Hindlimb muscle (tissue), 1 donor: ENCODE measurements around the gene A2M. TPM values are rescaled to one million over a fixed set of nuclear protein-coding genes. Genes with fewer than 3 reads are reported as not detected.

Experiments used
- DNase-seq: peaks from one replicate; pipeline ENCODE4 v3.0.0-alpha.2; 2013
- polyA plus RNA-seq: library from polyadenylated mRNA; unstranded; fragments of 120-200 nt; gene quantifications from one replicate; pipeline ENCODE4 v1.2.1, GENCODE V29; 2013; ENCODE audit not compliant: insufficient read length

Gene A2M
- polyA plus RNA-seq, 1 donor: 362 TPM

DNA sequence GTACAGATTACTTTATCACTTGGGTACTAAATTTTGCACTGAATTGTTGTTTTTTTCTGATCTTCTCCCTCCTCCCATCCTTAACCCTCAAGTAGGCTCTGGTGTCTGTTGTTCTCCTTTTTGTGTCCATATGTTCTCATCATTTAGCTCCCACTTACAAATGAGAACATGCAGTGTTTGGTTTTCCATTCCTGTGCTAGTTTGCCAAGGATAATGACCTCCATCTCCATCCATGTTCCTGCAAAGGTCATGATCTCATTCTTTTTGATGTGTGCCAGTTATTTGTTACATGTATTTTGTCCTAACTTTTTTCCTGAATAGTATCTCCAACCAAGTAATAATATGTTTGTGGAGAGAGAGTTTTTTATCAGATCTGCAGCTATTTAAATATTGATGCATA, 44.2 kb downstream of the A2M start:
- no peak for DNase-seq

DNA sequence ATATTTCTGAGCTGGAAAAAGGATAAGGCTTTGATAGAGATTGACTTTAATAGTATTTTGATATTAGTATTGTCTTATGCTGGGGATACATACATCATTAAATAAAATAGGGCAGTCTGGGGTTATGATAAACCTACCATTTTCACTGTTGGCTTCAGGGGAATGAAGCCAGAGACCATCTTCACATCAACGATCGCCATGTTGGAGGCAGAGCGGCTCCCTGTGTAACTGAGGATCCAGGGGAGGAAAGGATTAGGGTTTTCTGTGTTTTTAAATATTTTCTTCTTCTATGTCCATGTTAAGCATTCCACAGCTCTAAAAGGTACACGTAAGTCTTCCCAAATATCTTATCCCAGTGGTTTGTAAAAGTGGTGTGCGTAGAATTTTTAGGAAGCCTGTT, 45.4 kb downstream of the A2M start:
- DNase-seq: no peak

DNA sequence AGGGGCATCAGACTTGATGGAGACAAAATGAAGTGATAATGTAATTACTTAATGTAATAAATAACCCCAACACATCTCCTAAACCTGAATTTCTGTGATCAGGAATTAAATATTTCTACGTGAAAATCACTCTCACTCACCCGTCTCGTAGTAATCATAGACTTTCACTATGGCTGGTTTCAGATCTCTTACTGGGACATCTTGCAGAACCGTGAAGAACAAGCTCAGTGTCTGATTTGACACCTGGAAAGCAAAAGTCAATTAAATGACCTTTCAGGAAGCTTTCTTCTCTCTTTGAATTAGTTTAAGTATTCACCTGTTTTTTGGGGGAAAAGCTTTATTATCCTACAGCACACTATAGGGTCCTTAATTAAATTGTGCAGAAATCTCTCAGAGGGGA, 47.1 kb downstream of the A2M start:
- no peak for DNase-seq

DNA sequence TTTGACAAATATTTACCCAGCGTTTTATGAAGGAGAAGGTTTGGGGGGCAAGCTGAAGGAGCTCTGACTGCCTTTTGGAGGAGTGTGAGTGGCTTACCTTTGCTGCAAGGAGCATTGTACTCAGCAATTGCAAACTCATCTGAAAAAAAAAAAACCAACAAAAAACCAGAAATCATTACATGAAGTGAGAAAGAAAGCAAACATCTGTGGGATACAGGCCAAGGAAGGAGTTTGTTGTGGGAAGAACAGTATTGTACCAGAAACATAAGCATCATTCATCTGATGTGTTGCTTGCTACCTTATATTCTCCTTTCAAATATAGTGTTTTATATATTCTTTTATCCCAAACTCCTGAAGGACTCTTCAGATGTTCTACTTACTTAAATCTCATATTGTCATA, 47.6 kb downstream of the A2M start:
- DNase-seq: no peak

DNA sequence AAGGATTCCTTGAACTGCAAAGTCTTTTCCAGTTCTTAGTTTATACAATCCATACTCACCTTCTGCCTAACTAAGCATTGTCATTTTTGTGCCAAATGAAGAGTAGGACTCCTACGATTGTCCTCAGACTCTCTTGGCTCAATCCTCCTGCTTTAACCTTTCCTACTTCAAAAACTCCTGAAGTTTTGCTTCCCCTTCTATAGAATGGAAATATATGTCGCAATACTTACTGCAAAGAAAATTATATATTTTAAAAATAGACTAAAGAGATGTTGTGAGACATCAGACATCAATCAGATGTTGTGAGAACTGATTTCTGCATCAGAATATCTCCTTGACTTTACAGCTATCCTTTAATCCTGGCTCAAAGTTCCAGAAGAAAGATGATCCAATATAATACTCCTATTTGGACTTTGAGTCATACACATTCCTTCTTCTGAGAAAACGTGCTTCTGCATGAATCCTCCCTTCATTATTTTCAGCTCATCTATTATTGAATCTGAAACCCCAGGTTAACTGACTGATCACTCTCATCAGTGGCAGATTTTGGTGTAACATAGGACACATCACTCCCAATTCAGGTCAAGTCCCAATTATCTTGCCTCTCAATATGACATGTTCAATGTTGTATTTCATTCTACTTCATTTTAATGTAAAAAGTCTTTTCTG, 48.8 kb downstream of the A2M start:
- DNase-seq: no peak

GRCh38 chr12:9066183-9066623, 49.5 kb downstream of the A2M start:
- DNase-seq: no peak

DNA sequence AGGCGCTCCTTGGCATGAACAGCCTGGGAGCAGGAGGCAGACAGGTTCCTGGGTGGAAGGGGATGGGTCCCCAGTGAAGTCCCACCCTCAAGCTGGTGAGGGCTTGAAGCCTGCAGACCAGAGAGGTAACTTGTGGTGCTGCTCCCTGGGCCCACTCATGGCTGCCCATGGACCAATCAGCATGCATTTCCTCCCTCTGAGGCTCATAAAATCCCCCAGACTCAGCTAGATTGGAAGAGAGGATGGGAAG, 50.2 kb downstream of the A2M start:
- DNase-seq: no peak

DNA sequence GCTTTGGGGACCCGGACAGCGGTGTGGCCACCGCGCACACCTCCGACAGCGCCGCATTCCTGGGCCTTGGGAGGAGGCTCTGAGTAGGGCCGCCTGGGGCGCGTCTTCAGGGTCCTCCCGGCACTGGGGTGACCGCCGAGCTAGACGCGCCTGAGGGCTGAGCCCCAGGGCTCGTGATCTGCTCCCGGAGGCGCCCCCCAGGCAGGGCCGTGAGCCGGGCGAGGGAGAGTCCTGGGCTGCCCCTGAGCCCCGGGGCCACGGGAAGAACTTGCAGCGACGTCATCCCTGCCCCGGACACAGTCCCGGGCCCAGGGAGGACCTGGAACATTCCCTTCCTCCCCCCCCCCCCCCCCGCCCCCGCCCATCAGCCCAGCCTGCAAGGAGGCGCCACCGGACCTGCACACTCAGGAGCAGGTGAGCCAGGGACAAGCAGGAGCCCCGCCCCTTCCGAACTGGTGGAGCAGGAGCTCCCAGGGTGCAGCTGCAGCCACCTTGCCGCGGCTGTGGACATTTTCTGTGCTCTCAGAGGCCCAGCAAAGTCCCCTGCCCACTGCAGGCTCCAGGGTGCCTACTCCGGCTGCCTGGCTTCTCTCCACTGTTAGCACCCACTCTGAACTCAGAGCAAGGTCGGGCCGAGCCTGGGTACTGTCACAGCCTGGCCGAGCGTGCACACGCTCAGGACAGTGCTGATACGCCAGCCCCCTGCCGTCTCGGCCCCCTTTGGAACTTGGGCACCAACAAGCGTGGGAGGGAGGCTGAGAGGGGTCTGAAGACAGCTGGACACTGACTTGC, 50.7 kb downstream of the A2M start:
- DNase-seq: peak; percentile 59

DNA sequence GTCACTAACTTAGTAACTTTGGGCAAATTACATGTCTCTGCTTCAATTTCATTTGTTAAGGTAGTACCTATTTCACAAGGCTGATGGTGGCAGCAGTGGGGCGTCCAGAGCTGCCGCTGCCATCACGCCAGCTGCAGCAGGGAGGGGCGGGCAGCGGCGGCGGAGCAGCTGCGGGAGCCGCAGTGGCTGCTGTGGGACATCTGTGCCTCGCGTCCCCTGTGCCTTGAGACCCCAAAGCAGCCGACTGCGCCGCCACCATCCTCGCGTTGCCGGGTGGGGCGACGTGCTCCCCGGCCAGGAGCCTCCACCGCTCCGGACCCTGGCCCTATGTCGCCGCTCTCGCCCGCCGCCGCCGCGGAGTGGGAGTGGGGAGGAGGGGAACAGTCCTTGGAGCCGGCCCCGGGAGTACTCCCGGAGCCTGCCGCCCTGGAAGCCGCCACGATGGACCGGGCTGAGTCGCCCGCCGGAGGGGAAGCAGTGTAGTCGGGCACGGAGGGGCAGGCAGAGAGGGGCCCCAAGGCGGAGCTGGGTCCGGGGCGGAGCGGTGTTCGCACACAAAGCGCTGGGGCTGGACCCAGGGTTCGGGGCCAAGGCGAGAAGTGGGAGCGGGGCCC, 51.4 kb downstream of the A2M start:
- DNase-seq: peak; percentile 56

DNA sequence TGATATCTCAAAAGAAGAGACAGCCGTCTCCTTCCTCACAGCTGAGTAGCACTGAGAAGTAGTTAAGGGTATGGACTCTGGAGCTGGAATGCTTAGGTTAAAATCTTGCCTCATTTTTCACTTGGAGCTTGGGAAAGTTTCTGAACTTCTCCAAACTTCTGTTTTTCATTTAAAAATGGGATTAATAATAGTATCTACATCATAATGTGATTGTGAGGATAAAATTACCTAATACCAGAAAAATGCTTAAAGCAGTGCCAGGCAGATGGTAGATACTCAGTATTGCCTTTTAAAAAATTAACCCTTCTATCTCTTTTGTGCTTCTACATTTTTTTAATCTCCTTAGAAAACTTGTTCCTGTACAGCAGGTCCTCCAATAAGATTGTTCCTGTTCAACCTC, 63.1 kb downstream of the A2M start:
- DNase-seq: no peak

DNA sequence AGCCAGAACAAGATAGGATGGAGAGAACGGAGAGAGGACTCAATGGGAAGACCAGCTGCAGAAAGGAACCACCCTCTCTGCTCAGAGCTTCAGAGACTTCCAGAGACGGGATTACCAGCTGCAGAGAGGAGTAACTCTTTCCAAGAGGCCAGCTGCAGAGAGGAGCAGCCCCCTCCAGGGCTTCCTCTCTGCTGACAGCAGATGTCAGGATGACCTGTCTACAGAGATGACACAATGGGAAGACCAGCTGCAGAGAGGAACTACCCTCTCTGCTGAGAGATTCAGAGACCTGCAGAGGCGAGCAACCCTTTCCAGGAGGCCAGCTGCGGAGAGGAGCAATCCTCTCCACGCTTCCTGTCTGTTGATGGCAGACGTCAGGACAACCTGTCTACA, 64.6 kb downstream of the A2M start:
- peak; percentile 47 for DNase-seq

DNA sequence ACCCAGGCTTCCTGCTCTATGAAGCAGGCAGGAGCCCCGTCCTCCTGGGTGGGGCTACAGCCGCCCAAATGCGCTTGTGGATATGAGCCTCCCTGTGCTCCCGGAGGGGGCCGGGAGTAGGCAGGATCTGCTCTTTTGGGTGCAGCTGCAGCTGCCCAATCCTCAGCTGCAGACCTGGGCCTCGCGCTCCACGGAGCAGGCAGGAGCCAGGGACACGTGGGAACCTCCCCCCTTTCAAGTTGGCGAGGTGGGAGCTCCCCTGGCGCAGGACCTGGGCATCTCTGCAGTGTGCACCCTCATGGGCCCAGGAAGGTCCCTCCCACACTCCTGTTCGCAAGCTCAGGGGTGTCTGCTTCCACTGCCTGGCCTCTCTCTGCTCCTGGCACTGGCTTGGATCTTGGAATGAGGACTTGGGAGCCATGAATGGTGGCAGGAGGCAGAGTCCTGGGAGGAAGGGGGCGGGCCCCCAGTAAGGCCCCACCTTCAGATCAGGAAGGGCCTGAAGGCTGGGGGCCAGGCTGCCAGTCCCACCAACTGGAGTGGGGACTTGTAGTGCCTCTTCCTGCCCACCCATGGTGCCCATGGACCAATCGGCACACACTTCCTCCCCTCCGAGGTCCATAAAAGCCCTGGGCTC, 65.1 kb downstream of the A2M start:
- no peak for DNase-seq

DNA sequence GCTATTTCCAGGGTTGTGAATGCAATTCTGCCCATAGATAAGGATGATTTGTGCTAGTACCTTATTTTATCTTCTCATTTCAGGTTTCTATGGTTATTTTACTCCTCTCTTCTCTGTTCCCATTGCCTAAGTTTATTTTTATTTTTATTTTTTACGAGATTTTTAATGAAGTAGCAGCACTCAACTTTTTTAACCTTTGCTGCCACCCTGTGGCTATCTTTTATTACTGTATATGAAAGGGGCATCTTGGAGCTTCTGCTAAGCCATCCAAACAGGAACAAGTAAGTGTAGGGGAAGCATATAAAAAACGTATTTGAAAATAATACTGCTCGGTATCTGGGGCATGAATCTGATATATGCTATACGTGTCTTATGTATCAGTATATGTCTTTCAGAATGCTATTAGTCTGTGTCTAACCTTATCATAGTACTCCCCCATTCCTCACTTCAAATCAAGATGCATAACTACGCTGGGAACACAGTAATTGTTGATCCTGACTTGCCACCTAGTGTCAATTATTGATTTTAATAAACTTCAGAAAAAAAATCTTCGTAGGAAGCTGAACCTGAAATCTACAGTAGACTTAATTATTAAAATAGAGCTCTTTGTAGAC, 66.1 kb downstream of the A2M start:
- DNase-seq: no peak

GRCh38 chr12:9048930-9049329, 66.8 kb downstream of the A2M start:
- DNase-seq: no peak

GRCh38 chr12:9047105-9047504, 68.6 kb downstream of the A2M start:
- DNase-seq: no peak

GRCh38 chr12:9043766-9044165, 72.0 kb downstream of the A2M start:
- DNase-seq: no peak

- no peak for DNase-seq
Measured at GRCh38 chr12:9041321-9041720, 74.4 kb downstream of the A2M start.

GRCh38 chr12:9040484-9041186, 75.1 kb downstream of the A2M start:
- no peak for DNase-seq

- peak; percentile 24 for DNase-seq
Measured at GRCh38 chr12:9039397-9039977, 76.2 kb downstream of the A2M start.

GRCh38 chr12:9037431-9037830, 78.3 kb downstream of the A2M start:
- DNase-seq: no peak

- no peak for DNase-seq
Measured at GRCh38 chr12:9036227-9036626, 79.5 kb downstream of the A2M start.

DNA sequence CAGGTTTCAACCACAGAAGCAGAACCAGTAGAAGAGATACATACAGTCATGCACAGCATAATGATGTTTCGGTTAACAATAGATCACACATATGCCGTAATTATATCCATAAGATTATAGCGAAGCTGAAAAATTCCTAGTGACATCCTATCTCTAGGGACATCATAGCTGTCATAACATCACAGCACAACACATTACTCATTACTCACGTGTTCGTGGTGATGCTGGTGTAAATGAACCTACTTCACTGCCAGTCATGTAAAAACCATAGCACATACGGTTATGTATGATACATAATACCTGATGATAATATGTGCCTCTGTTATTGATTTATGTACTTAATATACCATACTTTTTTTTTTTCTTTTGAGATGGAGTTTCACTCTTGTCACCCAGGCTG, 81.6 kb downstream of the A2M start:
- no peak for DNase-seq
